ENCODE results near the gene ATP2B2.
A peak's percentile ranks its signal among the peaks of the same experiment; 100 is the strongest.

ATP2B2 gene

DNA sequence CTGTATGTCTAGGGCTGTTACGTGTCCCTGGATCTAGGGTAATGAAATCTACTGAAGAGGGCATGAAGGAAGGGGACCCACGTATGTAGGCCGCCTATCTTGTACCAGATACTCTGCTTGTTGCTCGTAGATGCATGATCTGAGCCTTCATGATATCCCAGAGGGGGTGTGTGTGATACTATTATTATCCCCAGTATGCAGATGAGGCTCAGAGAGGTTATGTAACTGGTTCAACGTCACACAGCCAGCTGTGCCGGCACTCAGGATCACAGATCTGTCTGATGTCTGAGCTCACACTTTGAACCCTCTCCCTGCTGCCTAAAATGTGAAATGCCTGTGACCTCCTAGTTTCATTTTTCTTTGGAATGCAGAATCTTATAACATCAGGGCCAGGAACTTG, 148.3 kb downstream of the ATP2B2 start:
- no peak for DNase-seq

DNA sequence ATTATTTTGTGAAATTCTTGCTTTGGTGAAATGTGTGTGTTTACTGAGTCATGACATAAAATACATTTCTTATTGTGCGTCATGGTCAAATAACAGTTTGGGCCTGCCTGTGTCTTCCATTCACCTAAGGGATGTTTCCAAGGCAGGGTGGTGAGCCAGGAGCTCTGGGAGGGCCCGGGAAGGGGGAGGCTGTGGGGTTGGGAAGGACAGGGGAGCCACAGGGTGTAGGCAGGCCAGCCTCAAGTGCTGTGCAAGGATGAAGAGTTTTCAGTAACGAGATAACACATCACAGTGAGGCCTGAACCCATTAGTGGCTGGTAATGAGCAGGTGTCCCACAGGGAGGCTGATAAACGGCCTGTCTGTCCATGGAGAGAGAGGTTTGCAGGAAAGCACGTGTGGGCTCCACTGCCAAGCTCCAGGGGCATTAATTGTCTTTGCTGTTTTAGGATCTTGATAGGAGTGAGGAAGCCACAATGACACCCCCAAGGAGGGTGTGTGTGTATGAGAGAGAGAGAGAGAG, 148.9 kb downstream of the ATP2B2 start:
- DNase-seq, result no peak

DNA sequence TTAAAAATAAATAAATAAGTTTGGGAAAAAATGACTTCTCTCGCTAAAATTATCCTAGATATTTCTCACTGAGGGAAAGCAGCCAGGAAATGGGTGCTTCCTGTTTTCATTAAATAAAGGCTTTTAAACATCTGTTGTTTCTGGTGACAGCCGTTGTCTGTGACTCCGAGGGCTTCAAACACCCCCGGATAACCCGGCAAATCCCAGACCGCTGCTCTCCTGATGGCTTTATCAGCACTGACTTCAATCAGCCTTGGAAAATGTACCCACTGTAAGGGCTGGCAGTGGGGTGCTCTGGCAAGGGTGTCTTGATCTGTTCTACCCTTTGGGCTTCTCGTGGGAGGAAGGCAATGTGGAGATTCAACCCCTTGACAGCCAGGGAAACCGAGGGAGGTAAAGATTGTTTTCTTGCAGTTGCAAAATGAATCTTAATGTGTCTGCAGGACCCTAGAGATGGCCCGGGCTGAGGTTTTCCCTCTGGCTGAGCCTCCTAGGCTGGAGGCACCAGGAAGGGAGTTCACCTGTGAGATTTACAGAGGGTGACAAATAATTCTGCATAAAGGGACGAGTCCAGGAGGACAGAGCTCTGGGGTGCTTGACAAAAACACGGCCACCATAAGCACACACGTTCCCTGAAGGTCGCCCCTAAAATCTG, 150.9 kb downstream of the ATP2B2 start:
- no peak for DNase-seq

DNA sequence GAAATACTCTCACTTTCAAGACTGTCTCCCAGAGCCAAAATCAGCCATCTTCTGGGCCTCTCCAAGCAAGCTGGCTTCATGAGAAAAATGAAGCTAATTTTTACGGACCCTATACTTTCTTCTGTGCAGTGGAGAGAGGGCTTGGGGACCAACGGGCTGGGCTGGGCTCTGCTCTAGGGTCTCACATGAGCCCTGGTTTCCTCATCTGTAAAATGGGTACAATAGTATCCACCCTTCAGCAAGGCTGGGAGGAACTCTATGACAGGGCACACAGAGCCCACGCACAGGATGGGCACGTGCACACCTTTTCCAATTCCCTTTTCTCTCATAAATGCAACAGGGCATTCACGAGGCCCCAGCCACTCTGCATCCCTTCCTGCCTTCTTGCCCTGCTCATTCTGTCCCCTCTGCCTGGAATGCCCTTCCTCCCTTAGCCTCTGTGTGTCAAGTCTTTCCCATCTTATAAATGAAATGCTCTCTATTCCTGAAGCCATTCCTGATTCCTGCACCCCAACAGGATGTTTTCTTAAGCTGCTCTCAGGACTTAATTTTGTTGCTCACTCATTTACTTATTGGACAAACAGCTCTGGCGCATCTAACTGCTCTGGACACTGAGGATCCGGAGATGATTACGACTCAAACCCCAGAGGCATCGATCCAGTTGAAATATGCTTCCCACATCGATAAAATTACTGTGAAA, 151.6 kb downstream of the ATP2B2 start:
- no peak for DNase-seq

DNA sequence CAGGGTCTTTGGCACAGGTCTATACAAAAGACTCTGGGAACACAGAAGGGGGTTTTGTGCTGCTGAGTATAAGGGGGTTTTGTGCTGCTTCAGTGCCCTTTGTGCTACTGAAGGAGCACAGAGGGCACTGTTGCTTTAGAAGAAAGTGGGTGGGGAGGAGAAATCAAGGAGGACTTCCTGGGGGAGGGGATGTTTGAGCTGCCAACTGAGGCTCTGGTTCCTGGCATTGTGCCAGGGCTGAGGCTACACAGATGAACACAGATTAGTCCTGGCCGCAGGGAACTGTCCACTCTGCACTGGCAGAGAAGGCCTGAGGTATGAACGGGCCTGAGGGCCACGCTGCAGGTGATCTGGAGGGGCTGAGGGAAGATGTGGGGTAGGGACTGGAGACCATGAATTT, 152.2 kb downstream of the ATP2B2 start:
- no peak for DNase-seq

DNA sequence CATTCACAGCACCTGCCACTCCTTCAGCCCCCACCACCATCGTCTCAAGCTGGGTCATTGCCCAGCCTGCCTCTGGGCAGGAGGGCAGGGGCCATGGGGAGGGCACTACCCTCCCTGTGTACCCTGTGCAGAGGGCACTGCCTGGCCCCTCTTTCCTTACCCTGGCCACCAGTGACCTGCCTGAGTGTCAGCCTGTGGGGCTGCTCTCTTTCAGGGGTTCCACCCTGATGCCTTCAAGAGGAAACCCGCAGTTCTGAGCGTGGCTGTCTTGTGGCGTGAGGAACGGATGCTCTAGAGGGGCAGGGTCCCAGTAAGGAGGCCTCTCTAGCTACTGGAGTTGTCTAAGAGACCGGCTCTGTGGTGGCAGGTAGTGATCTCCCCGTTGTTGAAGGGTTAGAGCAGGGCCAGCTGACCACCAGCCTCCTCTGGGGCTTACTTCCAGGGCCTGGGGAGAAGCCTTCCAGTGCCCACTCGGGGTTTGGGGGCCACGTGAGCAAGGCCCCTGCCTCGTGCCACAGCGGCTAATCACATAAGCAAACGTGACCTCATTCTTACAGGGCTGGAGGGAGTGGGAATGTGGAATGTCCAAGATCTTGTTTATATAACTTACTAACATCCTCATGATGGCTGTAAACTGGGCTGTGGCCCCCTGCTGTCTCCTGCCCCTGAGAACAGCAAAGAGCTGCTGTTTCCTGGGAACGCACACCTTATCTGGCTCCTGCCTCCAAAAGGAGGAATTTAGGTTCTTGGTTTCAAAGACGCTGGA, 153.1 kb downstream of the ATP2B2 start:
- DNase-seq, result no peak

DNA sequence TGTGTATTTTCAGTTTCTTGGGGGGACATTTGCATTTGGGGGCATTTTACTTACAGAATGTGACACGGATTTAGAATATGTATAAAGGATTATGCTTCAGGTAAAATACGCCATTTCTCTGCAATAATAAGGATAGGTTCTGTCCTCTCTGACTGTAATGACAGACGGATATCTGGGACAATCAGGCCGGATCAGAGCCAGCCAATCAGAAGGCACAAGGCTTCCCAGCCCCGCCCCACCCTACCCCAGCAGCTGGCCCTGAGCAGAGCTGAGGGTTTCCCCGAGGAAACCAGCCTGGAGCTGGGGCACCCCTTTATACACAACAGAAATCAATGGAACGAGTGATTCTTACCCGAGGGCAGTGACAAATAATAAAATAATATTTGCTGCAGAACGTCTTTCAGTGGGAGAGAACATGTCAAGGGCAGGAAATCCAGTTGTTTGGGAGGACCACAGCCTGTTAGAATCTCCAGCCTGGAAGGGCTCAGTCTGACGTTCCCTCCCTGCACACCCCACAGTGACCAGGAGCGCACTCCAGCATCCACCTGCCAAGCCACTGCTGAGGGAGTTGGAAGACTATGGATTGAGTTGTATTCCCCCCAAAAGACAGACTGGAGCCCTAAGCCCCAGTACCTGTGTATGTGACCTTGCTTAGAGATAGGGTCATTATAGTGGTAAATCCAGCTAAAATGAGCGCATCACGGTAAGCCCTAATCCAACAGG, 154.2 kb downstream of the ATP2B2 start:
- no peak for DNase-seq

DNA sequence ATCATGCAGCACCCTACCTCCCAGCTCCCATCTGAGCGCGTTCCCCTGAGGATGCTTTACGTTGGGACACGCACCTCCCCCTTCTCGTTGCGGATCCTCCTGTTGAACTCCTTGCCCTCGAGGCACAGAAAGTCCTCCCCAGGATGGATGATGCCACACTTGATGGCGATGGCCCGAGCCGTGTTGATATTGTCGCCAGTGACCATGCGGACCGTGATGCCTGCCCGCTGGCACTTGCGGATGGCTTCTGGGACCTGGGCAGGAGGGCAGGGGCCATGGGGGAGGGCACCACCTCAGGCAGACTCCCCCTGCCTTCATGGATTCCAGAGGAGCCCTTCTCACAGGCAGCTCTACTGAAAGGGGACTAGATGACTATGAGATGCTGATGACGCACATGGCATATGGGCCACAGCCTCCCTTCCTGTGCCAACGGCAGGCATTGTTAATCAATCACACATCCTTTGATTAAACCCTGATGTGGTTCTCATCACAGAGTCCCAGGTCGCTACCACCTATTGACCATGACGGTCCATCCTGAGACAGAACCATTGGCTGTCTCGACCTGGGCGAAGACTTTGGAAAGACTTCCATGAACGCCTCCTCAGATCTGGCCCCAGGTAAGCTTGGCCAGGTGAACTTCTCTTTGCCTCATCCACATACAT, 154.9 kb downstream of the ATP2B2 start:
- DNase-seq, result no peak

DNA sequence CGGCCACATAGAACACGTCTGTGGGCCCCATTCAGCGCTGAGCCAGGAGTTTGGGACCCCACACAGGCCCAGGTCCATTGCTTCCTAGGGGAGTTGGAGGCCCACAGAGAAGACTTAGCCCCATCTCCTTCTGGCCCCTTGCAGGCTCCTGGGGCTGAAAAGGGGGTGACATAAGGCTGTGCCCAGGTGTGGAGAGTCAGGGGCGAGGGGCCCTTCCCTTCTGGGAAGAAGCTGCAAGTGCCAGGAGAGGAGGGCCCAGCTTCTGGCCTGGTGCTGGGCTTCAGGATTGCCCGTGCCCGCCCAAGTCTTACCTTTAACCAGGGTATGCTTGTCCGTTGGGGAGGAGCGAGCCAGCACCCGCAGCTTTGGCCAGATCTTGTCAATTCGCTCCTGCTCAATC, 155.6 kb downstream of the ATP2B2 start:
- no peak for DNase-seq

DNA sequence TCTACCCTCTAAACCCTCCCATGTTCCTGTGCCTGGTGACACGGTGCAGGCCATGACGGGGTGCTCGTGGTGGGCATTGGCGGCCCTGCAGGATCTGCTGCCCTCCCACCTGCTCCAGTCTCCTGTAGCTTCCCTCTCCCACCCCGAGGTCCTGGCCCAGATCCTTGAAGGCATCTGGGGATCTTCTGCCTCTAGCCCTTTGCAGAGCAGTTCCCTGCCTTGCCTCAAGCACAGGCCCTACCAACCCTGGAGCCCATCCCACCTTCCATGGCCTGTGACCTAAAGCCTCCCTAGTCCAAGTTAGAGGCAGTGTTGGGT, 157.0 kb downstream of the ATP2B2 start:
- DNase-seq, result no peak

DNA sequence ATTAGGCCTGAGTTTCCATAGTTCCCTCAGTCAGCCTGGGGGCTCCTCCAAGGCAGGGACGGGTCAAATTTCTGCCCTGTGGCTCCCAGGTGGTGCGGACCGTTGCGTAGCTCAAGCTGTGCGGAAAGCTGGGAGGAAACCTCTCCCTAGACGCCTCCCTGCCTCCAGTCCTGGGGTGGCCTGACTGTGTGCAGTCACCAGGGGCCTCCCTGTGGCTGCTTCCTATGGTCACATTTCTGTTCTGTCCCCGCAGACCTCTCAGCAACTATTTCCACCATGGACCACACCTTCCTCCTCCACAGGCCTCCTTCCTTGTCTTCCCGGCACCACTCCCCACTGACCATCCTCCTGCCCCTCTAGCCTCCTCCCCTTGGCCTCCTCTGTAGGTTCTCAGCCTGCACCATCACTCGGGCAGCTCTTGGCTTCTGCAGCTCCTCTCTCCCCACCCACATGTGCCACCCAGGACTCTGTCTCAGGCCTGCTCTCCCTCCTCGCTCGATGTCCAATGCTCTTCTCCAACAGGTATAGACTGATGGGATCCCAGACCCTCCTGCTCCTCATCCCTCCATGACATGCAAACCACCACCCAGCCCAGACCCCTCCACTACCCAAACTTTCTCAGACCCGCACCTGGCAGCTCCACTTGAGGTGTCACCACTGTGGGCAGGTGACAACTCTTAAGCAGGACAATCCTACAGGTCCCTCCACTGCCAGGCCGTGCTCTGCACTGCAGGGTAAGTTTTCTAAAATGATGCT, 157.6 kb downstream of the ATP2B2 start:
- DNase-seq, result no peak

DNA sequence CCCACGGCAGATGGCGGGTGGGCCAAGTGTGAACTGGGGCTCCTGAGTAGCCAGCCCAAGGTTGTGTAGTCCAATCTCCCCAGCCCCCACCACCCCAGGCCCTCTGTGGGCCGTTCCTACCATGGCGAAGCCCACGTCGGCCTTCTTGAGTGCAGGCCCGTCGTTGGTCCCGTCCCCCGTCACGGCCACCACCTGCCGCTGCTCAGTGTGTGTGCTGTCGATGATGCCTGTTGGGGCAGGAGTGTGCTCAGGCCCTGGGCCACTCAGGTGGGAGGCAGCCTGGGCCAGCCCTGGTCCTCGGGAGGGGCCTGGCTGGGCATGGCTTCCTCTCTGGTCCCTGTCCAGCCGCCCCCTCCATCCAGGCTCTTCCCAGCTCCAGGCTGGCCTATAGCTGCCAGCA, 159.5 kb downstream of the ATP2B2 start:
- DNase-seq, result no peak

DNA sequence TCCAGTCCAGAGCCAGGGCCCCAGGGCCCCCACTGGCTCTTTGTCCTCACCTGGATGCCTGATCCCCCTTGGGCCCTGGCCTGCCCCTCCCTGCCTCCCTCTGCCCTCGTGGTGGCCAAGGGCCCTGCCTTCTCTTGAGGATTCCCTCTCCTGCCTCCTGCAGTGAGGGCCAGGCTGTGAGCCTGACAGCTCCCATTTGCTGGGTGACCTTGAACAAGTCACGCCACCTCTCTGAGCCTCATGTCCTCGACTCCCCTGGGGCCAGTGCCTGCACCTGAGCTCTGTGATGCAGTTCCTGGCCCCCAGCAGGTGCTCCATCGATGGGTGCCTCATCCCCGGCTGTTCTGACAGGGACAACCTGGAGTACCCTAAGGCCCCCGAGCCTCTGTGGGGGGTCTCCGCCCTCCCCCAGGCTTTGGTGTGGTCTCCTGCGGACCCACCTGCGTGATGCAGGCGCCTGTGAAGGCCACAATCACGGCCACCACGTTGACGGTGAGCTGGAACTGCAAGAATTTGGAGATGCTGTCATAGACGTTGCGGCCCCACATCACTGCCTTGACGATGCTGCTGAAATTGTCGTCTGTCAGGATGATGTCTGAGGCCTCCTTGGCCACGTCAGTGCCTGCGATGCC, 160.3 kb downstream of the ATP2B2 start:
- DNase-seq, result no peak

DNA sequence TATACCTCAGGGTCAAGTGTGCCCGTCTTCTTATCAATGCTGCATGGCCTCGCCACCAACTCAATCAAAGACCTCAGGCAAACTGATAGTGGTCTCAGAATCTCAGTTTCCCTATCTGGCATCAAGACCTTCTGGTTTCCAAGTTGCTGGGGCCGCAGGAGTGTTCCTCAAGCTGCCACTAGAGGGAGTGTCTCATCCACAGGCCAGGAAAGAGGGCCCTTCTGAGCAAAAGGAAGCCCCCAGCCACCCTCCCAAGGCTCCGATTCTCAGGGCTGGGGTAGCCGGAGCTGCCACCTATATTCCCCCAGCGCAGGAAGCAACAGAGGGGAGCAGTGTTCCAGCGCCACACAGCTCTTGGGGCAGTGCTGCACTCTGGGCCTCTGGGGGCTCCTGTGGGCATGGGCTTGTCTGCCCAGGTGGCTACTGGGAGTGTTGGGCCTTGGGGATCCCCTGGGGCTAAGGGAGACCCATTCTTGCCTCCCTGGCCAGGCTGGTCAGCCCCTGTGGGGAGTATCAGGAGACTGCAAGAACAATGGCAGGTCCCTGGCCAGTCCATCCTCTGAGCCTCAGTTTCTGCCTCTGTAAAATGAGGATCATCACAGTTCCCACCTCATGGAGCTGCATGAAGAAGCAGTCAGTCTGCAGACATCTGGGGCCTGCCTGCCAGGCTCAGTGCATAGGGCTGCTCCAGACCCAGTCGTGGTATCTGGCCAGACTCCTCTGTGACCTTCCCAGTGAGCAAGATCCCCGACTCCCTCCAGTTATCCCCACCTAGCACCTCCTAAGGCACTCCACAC, 161.0 kb downstream of the ATP2B2 start:
- DNase-seq, result peak; percentile 45 to 56

DNA sequence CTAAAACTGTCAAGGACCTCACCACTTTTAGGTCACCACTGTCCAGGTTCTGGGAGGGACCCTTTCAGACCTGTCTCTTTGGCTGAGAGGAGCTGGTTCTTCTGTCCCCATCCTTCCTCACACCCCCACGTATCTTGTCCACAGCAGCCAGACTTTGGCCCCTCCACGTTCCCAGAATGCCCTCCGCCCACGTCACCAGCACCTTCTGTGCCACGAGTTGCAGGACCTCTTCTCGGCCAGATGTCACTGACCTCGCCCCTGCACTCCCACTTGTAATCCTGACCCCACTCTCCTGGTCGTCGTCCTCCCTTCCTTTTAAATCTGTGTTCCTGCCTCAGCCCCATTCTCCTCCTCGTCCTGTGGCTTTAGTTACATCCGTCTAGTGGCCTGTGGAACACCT, 161.9 kb downstream of the ATP2B2 start:
- no peak for DNase-seq

DNA sequence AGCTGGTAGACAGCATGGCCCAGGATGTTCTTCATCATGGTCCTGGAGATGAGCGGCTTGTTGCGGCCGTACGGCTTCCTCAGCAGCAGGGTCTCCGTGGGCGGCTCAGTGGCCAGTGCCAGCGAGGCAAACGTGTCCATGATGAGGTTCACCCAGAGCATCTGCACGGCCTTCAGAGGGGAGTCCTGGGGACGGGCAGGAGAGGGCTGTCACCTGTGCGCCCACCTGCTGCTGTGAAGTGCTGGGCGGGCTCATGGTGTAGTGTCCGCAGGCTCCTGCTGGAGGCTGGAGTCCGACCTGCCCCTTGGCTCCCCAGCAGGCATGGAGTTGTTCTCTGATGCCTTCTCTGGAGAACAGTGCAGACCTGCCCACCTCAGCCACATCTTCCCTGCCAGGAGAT, 162.6 kb downstream of the ATP2B2 start:
- no peak for DNase-seq

DNA sequence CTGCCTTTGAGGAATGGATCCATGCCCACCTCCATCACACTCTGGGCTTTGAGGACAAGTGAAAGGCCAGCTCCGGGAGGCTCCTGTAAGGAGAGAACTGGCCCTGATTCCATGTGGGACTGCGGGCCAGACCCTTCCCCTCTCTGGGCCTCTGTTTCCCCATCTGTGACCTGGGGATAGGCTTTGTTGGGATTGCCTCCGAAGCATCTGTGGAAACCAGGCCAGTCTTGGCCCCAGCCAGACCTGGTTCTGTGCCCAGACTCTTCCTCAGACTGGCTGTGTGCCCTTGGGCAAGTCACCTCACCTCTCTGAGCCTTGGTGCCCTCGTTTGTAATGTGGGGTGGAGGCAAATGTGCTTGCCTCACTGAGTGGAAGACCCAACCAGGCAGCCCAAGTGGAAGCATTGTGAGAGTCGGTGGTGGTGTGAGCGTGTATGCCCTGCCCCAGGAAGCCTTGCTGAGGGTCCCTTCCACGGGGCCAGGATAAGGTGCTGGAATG, 163.4 kb downstream of the ATP2B2 start:
- DNase-seq, result no peak

DNA sequence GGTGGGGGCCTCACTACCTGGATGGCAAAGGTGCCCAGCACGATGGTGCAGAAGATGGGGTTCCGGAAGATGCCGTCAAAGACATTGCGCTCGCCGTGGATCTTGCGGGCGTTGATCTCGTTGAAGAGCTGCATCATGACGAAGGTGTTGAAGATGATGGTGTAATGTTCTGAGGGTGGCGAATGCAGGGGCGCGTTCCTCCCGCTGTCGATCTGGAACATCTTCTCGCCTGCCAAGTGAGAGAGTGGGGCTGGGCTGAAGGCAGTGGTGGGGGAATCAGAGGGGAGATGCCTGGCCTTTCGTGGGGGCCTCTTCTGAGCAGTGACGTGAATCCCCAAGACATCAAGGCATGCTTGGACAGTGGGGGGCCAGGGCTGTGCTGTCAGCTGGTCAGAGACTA, 164.9 kb downstream of the ATP2B2 start:
- DNase-seq, result no peak

DNA sequence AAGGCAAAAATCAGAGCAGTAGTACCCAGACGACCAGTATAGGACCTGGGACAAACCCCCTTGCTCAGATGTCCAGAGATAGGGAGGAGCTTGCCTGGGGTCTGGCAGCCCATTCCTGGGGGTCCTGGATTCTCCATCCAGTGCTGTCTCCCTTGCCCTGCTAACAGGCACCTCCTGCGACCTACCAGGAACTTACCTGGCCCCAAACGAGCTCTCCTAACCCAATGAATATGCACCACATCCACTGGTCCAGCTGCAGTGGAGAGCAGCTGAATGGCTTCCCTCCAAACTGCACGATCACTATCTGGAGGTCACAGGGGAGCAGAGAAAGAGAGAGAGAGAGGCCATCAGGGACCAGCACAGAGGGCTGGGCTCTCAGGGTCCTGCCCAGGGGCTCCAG, 165.3 kb downstream of the ATP2B2 start:
- no peak for DNase-seq

DNA sequence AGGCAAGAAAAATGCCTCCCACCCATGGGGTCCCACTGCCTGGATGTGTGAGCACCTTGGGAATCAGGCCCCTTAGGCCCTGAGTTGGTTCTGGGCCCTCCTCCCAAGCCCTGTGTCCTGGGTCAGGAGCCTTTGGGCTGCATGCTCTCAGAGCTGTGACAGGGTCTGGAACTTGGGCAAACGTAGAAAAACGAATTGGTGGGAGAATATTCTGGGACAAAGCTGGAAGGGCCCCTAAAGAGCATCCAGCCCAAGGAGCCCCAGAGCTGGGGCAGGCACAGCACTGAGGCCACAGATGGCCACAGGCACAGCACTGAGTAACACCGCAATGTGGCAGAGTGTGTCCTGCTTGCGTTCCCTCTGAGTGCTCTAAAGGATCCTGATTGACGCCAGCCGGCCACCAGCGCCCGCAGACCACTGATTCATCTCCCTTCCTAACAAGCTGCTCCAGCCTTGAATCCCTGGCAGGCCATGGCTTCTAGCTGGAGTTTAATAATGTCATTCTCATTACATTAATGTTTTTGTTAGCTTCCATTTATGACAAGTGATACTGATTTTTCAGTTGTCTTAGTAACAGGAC, 165.9 kb downstream of the ATP2B2 start:
- DNase-seq, result no peak
